ENCODE measurements around the gene PRMT2.
A peak's percentile ranks its signal among the peaks of the same experiment; 100 is the strongest.

PRMT2 gene

DNA sequence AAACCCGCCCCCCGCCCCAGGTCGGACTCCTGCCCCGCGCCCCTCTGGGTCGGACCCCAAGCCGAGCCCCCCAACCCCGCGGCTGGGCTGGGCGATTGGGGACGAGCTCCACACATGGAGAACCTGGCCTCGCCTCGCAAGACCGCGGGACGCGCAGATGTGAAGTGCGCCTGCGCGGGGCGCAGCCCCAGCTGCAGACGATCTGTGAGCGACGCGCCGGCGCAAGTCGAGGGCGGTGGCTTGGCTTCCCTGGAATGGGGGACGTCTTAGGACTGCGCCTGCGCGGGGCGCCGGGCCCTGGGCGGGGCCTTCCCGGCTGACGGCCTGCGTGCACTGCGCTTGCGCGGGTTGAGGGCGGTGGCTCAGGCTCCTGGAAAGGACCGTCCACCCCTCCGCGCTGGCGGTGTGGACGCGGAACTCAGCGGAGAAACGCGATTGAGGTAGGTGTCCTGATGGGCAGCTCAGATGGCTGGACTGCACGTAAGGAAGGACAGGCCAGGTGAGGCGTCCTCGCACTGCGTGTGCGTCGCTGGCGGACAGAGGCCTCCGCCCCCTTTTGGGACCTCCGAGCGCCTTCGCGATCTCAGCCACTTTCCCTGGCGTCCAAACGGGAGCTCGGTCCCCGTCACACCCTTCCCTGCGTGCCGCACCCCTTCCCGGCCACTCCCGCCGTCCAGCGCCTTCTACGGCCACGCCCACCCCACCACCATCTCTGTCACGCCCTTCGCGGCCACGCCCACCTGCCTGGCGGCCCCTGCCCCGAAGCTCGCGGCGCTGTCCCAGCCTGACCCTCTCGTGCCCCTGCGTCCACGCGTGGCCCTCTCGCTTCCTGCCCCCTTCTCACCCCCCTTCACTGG is at the start of gene PRMT2:
TSS of gene PRMT2 (plus strand) at position 351 of the 857 bp plus-strand sequence. CDS start 1,278 bp downstream, outside the sequence.
- peak; percentile 98 for DNase-seq (ENCODE audit: low read depth)

DNA sequence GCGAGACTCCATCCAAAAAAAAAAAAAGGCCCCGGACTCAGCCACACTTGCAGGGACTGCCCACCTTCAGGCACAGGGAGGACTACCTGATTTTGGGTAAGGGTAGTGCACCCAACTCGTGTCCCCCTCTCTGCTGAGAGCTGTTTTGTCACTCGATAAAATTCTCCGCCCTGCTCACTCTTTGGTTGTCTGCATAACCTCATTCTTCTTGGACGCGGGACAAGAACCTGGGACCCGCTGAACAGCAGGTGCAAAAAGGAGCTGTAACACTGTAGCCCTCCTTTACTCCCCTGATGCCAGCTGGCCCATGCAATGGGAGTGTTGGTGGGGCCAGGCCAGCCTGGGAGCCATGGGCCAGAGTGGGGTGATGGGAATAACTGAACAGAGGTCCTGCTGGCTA is 41.2 kb upstream of the PRMT2 start:
- no peak for DNase-seq (ENCODE audit: low read depth)

DNA sequence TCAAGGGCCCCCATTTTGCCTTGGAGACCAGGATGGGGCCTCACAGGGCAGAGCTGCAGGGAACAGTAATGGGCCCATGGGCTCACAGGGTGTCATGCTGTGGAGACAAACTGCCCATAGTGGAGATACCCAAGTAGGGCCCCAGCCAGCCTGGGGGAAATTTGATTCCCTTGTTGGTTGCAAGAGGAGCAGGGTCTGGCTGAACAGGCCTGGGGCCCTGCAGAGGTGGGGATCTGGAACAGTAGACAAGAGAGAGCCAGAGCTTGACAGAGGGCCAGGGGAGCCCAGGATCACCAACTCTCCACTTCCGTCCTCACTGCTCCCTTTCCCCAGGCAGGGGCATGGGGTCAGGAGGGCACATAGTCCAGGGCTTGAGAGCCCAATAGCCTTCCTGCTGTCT is 39.3 kb upstream of the PRMT2 start:
- DNase-seq (ENCODE audit: low read depth), result no peak

DNA sequence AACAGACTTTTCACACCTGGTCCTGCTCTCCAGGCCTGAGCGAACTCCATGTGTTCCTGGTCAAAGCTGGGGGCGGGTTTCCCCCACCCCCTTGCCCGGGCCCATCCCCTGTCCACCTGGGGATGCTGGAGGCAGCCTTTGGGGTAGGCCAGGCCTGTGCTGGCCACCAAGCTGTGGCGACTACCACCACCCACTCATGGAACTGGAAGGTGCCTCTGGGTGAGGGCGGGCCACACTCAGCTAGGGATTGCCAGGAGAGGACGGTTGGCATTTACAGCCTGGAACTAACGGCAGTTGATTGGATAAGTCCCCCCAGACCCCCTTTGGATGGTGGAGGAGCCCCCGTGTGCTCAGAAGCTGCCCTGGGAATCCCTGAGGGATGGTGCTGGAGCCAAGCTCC is 38.4 kb upstream of the PRMT2 start:
- DNase-seq (ENCODE audit: low read depth), result no peak

DNA sequence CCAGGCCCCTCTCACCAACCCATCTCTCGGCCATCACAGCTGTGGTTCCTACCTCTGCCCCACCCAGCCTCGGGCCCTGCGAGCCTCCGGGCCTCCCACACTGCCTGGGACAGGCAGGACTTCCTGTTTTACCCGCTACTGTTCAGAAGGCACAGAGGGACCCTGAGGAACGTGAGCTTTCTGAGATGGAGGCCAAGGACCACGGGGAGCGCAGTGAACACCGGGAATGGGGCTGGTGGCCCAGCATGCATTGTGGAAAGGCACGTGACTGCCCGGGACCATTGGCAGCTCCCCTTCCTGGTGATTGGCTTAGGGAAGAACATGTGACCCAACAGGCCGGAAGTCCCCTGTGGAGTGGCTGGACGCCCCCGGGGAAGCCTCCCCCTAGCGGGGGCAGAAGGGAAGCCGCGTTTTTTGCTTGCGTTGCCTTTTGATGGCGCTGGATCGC is 37.6 kb upstream of the PRMT2 start:
- DNase-seq (ENCODE audit: low read depth), result no peak

DNA sequence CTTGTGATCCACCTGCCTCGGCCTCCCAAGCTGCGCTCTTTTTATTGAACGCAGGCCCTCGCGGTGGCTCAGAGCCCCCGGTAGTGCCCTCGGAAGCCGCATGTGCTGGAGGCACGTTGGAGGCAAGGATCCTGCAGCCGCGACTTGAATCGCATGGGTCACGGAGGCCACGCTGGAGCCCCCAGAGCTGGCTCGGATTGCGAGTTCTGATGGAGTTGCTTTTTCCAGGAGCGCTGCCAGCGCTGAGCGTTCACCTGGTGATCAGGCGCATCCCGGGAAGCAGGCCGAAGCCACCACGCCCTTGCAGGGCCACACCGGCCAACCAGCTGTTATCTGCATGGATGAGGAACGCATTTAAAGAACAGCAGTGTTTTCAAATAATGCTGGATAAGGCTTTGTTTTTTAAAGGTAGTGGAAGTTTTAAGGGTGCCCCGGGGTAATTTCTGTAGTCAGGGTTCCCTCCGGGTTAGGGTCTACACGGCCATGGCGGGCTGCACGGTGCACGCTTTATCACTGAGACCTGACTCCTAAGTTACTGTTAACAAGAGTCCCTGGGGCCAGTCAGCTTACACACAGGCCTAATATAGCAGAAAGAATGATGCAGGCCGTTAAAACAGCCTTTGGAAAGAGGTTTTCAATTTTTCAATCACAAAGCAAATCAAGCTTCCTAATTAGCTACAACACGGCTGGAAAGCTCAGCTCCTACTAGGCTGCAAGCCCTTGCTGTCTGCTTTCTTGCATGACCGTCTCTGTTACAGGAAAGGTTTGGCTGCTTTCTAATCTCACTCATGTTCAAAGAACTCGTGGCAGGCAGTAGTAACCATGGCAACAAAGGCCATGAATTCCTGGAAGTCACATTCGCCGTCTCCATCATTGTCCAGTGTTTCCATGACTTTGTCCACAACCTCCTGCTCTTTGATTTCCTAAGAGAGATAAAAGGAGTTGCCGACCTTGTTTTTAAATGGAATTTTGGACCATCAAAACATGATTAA is 36.6 kb upstream of the PRMT2 start:
- no peak for DNase-seq (ENCODE audit: low read depth)

DNA sequence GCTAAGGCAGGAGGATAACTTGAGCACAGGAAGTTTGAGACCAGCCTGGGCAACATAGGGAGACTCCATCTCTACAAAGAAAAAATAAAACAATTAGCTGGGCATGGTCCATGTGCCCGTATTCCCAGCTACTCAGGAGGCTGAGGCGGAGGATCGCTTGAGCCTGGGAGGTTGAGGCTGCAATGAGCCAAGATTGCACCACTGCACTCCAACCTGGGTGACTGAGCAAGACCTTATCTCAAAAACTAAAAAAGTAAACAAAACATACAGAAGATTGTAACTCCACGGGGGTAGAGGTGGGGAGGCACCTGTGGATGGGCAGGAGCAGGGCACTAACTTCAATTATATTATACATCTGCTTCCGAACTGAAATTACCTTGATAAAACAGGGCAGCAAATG is 35.2 kb upstream of the PRMT2 start:
- DNase-seq (ENCODE audit: low read depth), result no peak

DNA sequence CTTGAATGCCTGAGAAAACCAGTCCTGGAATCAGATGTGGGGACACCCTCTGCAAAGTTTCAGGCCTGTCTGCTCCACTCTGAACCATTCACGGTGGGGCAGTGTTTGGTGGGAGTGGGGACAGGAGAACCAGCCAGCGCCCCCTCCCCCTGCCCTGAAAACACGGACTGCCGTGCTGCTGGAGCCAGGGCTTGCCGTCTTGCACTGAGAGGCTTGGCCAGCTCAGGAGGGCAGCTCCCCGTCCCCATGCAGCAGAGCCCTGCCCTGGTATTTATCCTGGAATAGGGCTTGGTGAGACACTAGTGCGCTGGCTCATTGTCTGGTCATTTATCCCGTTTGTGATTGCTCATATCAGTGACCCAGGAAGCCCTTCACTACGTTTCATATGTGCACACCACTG is 34.5 kb upstream of the PRMT2 start:
- DNase-seq (ENCODE audit: low read depth), result no peak

DNA sequence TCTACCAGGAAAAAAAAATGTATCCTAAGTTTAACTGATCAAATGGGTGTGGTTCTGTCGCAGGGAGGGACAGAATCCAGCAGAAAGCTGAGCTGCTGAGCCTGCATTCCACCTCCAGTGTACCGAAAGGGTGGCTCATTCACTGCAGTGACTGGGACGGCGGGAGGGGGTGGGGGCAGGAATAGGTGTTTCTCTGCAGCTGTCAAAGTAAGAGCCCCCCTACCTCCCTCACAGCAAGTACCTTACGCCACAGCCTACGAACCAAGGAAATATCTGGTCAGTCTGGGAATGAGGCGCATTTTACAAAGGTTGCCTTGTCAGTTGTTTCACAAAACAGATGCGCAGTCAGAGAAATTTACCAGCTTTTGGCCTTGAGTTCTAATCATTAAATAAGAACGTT is 32.2 kb upstream of the PRMT2 start:
- no peak for DNase-seq (ENCODE audit: low read depth)

DNA sequence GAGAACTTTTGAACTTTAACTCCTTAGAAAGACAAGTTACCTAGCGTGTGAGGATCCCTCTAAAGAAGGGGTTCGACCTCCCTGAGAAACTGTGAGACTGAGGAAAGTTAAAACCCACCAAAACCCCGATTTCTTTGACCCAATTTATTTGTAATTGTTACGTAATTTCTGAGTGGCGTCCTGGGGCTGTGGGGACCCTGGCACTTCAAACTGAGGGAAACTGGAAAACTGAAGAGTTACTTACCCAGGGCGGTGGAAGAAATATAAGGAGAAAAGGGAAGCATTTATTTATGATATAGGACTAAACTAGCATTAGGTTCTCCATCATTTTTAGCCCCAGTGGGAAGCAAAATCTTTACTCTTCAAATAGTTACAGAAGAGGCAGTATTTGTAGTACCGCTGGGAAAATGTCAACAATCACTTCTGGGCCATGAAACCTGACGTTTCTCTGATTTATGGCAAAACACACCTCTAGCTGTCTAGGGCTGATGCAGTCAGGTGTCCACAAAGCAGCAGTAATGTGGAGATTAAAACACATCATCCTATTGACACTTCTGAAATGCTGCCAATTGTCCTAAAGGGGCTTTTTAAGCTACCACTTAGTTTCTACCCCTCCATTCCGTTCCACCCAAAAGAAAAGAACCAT is 31.0 kb upstream of the PRMT2 start:
- no peak for DNase-seq (ENCODE audit: low read depth)

DNA sequence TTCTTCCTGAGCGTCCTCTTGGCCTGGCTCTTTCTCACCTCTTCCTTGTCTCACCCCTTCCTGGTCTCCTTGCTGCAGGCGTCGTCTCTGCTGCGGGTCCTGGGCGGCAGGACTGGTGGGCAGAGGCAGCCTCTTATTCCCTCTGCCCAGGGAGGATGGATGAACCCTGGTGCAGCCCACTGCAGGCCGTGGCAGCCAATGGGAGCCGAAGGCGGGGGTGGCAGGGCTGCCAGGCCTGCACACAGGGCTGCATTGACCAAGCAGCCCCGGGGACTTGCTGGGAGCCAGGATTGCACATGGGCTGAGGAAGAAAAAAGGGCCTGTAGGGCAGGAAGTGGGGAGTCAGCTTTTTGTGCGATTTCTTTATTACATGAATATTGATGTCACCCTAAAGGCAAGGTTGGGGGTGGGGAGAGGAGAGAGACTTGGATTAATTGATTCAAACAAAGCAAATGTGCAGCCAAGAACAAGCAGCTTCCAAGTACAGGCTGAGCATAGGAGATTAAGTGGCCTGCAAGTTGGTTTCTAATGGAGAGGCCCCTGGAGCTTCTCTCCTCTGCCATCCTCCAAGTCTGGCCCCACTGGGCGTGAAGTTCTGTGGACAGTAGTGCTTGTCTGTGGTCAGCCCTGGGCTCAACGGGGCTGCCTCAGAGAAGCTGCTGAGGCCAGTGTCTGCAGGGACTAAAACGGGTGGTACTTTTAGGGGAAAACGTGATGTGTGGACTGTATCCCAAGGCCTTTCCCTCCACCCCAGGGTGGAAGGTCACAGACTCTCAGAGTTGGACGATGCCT is 30.3 kb upstream of the PRMT2 start, which contains the start of gene S100B:
TSS of gene S100B (minus strand) at position 108 of the 792 bp plus-strand sequence. CDS start 2,667 bp downstream, outside the sequence.
- no peak for DNase-seq (ENCODE audit: low read depth)

DNA sequence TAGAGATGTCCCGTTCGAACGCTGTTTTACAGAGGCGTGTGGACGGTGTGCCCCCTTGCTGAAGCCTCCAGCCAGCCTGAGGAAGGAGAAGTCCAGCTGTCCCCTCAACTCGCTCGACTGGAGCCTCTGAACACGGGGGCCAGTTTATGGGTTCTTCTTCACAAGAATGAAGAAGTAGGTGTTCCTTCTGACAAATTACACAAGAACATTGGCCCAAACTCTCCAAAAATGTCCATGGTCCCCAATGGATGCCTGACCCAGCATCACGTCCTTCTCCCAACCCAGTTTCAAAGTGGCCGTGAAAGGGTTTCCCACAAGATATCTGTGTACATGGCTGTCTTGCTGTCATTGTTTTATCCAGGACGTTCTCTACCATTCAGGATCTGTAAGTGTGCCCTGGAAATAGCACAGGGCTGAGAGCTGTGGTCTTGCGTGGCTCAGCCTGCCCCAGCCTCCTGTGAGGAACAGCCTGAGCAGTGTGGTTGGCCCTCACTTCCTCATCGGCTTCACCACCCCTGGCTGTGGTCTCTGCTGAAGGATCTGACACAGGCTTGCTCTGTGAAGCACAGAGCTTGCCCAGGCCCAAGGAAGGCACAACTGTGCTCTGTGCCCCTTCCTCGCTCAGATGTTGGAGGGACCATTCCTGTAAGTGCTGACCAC is 29.6 kb upstream of the PRMT2 start:
- DNase-seq (ENCODE audit: low read depth), result no peak

DNA sequence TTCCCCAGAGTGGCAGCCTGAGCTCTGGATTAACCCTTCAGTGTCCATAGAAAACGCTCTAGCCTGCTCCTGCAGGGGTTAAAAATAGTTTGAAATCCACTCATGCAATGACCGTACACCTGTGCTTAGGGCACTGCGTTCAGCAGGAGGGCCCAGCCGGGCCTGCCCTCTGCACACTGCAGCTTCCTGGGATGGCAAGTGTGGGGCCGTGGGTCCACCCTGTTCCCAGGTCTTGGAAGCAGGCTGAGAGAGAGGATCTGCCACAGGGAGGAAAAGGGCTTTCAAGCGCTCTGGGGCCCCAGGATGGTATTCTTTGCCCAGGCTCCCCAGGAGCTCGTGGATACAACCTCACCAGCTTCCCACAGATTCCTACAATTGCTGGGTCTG is 29.1 kb upstream of the PRMT2 start:
- no peak for DNase-seq (ENCODE audit: low read depth)

DNA sequence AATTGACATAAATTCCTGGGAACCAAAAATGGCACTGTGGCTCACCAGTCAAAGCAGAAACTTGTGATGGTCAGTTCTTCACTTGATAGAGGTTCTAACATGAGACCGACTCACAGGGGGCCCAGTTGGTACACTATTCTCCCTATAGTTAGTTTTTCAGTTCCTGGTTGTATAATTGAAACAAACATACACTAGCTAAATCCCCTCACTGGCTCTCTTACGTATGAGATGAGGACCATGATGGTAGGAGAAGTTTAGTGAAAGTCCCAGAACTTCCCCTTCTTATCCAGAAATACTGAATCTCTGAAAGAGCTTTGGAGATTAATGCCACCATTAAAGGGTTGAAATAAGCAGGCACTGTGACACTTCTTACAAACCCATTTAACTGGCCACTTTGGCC is 27.8 kb upstream of the PRMT2 start:
- no peak for DNase-seq (ENCODE audit: low read depth)

DNA sequence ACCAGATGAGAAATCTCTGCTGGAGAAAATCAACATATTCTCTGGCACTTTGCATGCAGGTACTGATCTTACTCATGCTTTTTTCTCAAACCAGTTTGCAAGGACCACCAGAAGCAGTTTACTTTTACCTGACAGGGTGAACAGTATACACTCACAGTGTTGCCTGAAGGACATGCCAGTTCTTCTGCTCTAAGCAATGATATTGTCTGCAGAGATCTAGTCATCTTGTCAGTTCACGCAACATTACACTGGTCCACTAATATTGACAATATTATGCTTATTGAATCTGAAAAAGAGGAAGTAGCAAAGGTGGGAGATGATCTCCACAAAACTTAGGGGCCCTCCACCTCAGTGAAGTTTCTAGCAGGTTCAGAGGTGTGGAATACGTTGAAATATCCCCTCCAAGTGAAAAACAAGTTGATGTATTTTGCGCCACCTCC is 26.8 kb upstream of the PRMT2 start:
- no peak for DNase-seq (ENCODE audit: low read depth)

DNA sequence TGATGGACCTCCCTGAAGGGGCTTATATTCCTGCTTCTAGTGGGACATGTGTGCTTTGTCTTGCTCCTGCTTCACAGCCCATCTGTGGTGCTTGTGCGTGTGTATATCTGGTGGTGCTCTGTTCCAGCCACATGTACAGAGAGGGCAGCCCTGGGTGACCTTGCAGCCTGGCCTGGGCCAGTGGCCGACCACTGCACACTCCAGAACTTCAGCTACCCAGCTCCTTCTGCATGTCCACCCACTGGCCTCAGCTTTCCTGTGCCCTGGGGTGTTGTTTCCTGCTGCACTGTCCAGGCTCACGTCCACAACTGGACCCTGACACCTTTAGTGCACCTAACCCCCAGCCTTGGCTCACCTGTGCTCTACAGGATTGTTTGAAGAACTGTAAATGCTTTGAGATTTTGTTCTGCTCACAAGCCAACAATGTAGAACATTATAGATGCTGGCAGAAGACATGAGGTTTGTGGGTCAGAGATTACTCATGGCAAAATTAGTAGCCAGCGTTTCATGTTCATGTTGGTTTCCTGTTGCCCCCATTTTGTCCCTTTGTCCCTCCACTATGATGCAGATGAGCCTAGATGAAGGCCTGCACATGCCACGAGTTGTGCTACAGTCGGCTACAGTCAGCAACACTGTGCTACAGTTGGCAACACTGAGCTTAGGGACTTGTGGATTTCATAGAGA is 25.3 kb upstream of the PRMT2 start:
- DNase-seq (ENCODE audit: low read depth), result no peak

DNA sequence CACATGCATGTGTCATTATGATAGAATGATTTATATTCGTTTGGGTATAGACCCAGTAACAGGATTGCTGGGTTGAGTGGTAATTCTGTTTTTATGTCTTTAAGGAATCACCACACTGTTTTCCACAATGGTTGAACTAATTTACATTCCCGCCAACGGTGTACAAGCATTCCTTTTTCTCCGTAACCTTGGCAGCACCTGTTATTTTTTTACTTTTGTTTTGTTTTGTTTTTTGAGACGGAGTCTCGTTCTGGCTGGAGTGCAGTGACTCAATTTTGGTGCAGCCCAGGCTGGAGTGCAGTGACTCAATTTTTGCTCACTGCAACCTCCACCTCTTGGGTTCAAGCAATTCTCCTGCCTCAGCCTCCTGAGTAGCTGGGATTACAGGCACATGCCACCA is 22.1 kb upstream of the PRMT2 start:
- DNase-seq (ENCODE audit: low read depth), result no peak

DNA sequence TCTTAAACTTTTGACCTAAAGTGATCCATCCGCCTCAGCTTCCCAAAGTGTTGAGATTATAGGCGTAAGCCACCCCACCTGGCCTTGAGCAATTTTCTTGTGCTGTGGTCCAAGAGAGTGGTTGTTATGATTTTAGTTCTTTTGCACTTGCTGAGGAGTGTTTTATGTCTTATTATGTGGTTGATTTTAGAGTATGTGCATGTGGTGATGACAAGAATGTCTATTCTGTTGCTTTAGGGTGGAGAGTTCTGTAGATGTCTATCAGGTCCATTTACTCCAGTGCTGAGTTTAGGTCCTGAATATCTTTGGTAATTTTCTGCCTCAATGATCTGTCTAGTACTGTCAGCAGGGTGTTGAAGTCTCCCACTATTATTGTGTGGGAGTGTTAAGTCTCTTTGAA is 19.4 kb upstream of the PRMT2 start:
- no peak for DNase-seq (ENCODE audit: low read depth)

DNA sequence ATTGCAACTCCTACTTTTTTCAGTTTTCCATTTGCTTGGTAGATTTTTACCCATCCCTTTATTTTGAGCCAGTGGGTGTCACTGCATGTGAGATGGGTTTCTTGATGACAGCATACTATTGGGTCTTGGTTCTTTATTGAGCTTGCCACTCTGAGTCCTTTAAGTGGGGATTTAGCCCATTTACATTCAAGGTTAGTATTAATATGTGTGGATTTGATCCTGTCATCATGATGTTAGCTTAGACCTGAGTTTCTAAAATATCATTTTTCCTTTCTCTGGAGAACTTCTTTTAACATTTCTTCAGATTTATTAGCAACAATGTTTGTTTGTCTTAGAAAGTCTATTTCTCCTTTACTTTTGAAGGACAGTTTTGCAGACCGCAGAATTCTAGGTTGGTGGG is 18.8 kb upstream of the PRMT2 start:
- no peak for DNase-seq (ENCODE audit: low read depth)
